Endothelial cell of umbilical vein (primary cell): Measurements from ENCODE around the gene ADRA2C. TPM values are rescaled to one million over a fixed set of nuclear protein-coding genes. Genes with fewer than 3 reads are reported as not detected.

Experiments
- BruUV-seq: library from RNA; stranded (reverse); fragments of 400-500 nt; replicated peaks from 2 replicates; lab custom pipeline; 2021; lab: Mats Ljungman, UMichigan
- CTCF ChIA-PET: fragments of 300-600, 350-600 bp; sonication (Branson Sonifier 250); formaldehyde crosslinking; loops from one replicate; lab custom pipeline; 2021; ENCODE audit warnings: antibody characterized with exemption, inconsistent platforms; lab: Charles Lee
- POLR2A ChIA-PET: fragments of 300-600, 350-600 bp; sonication (Branson Sonifier 250); formaldehyde crosslinking; loops from one replicate; lab custom pipeline; 2021; ENCODE audit warnings: antibody characterized with exemption, inconsistent platforms; lab: Charles Lee
- DNase-seq: peaks from one replicate; pipeline ENCODE4 v3.0.0-alpha.2; 2011; ENCODE audit warnings: low read depth, low spot score
- FAIRE-seq: peaks from 2 replicates; lab custom pipeline; 2011; peaks lifted over from hg19 to GRCh38; lab: Jason Lieb, UNC
- H2AFZ ChIP-seq: 2 replicates; pipeline ENCODE4 v1.6.0; 2012; ENCODE audit warnings: low read depth, low read length, control low read depth, inconsistent platforms
- H3K27ac ChIP-seq: 2 replicates; pipeline ENCODE4 v1.5.1; 2011; ENCODE audit warnings: low read depth, mild to moderate bottlenecking, control low read depth, low read length, moderate library complexity; ENCODE audit not compliant: insufficient read depth
- H3K27me3 ChIP-seq, 2 experiments: 2 replicates each; pipeline versions ENCODE4 v1.6.0 to v1.6.1; 2011; ENCODE audit warnings: low read length in 2 of 2, mixed read lengths in 1 of 2; ENCODE audit not compliant: control insufficient read depth in 2 of 2, insufficient read depth in 2 of 2
- H3K36me3 ChIP-seq, 2 experiments: 2 replicates in 1 of 2; 3 replicates in 1 of 2; pipeline ENCODE4 v1.5.1; 2011; ENCODE audit warnings: low read length in 2 of 2, mild to moderate bottlenecking in 1 of 2, moderate library complexity in 1 of 2; ENCODE audit not compliant: control insufficient read depth in 2 of 2, insufficient read depth in 2 of 2; ENCODE audit errors: extremely low read depth in 1 of 2
- H3K4me1 ChIP-seq: 3 replicates; pipeline ENCODE4 v1.5.1; 2011; ENCODE audit warnings: mild to moderate bottlenecking, low read length; ENCODE audit not compliant: control insufficient read depth, insufficient read depth; ENCODE audit errors: extremely low read depth
- H3K4me2 ChIP-seq: 2 replicates; pipeline ENCODE4 v1.6.1; 2011; ENCODE audit warnings: low read length, control low read depth, mixed read lengths; ENCODE audit not compliant: insufficient read depth
- H3K4me3 ChIP-seq, 3 experiments: fragments of 200-600 bp in 1 of 3; sonication (generic), shearing (Covaris generic) in 1 of 3; replicated peaks in 1 of 3; 2 replicates each; pipeline ENCODE4 v1.5.1; 2011 to 2016; ENCODE audit warnings: control low read depth in 3 of 3, low read length in 3 of 3, mild to moderate bottlenecking in 2 of 3, inconsistent platforms in 1 of 3, low read depth in 1 of 3, moderate library complexity in 1 of 3; ENCODE audit not compliant: insufficient read depth in 1 of 3
- H3K79me2 ChIP-seq: 2 replicates; pipeline ENCODE4 v1.6.0; 2012; ENCODE audit warnings: low read length, inconsistent platforms; ENCODE audit not compliant: control insufficient read depth, insufficient read depth
- H3K9ac ChIP-seq: replicated peaks from 2 replicates; pipeline ENCODE3; 2011; ENCODE audit warnings: low read length, control low read depth; ENCODE audit not compliant: insufficient read depth; ENCODE audit errors: extremely low read depth
- H3K9me1 ChIP-seq: replicated peaks from 3 replicates; pipeline ENCODE4 v1.6.0; 2011; ENCODE audit warnings: mild to moderate bottlenecking, low read length; ENCODE audit not compliant: control insufficient read depth, insufficient read depth; ENCODE audit errors: extremely low read depth
- H3K9me3 ChIP-seq: replicated peaks from 2 replicates; pipeline ENCODE4 v1.5.1; 2012; ENCODE audit warnings: low read length, inconsistent platforms; ENCODE audit not compliant: control insufficient read depth, insufficient read depth
- H4K20me1 ChIP-seq: replicated peaks from 2 replicates; pipeline ENCODE3; 2011; ENCODE audit warnings: mild to moderate bottlenecking, low read length; ENCODE audit not compliant: control insufficient read depth, insufficient read depth; ENCODE audit errors: extremely low read depth
- EZH2 ChIP-seq: IDR thresholded peaks from 2 replicates; pipeline ENCODE4 v1.6.1; 2012; ENCODE audit warnings: borderline replicate concordance, low read depth, mild to moderate bottlenecking, moderate library complexity, low read length, inconsistent platforms; ENCODE audit not compliant: severe bottlenecking
- FOS ChIP-seq: IDR thresholded peaks from 2 replicates; pipeline ENCODE4 v1.6.1; 2011; ENCODE audit warnings: mild to moderate bottlenecking, low read length, moderate library complexity, borderline replicate concordance; ENCODE audit not compliant: insufficient read depth
- GATA2 ChIP-seq: IDR thresholded peaks from 2 replicates; pipeline ENCODE4 v1.7.0; 2011; ENCODE audit warnings: low read depth, mild to moderate bottlenecking, moderate library complexity, mixed read lengths, low read length; ENCODE audit not compliant: insufficient read length, insufficient read depth
- JUN ChIP-seq: IDR thresholded peaks from 2 replicates; pipeline ENCODE4 v1.6.1; 2011; ENCODE audit warnings: borderline replicate concordance, low read depth; ENCODE audit not compliant: insufficient read length, insufficient read depth
- MYC ChIP-seq: IDR thresholded peaks from one replicate; pipeline ENCODE4 v1.6.1; 2011; ENCODE audit warnings: mild to moderate bottlenecking, low read depth, low read length
- POLR2A ChIP-seq: IDR thresholded peaks from 2 replicates; pipeline ENCODE4 v1.6.1; 2012; ENCODE audit warnings: low read depth, mild to moderate bottlenecking, control low read depth, low read length
- POLR2AphosphoS5 ChIP-seq: IDR thresholded peaks from 2 replicates; pipeline ENCODE4 v1.6.1; 2012; ENCODE audit warnings: low read depth, mild to moderate bottlenecking, control low read depth, low read length, moderate library complexity; ENCODE audit not compliant: insufficient read depth
- dilution Hi-C: fragments of 300-500 bp; cut with MboI; formaldehyde crosslinking; loops from one replicate; pipeline ENCODE4 v1.15.0; 2019; ENCODE audit warnings: low sequenced_read_pairs; ENCODE audit not compliant: extremely low pct_ligation_motif_present
- intact Hi-C: fragments of 100-400 bp; cut with micrococcal nuclease; formaldehyde crosslinking; loops from one replicate; pipeline ENCODE4 v1.10.0; 2022
- polyA plus RNA-seq, 4 experiments: library from polyadenylated mRNA; depleted of rRNA in 3 of 4; stranded (reverse) in 3 of 4; unstranded in 1 of 4; fragments of >200 nt; gene quantifications; 2 replicates each; pipeline versions ENCODE4 v1.2.1 to v1.2.3, GENCODE V29; 2011 to 2012; ENCODE audit warnings: missing spikeins in 1 of 4
- total RNA-seq: library from RNA; stranded (reverse); gene quantifications from 2 replicates; pipeline ENCODE4 v1.2.3, GENCODE V29; 2021
- TF ChIP-seq, protein P1 (sequence below): IDR thresholded peaks from 2 replicates; pipeline ENCODE4 v1.6.1; 2011; ENCODE audit not compliant: insufficient read depth, insufficient read length
- TF ChIP-seq, protein P2 (sequence below), 2 donors: IDR thresholded peaks; 1 replicate in 1 of 2; 2 replicates in 1 of 2; pipeline ENCODE4 v1.5.1; 2011; ENCODE audit warnings: low read length in 2 of 2, mild to moderate bottlenecking in 2 of 2, moderate library complexity in 2 of 2, control low read depth in 1 of 2, inconsistent platforms in 1 of 2, low read depth in 1 of 2; ENCODE audit not compliant: insufficient read depth in 1 of 2; ENCODE audit errors: extremely low read depth in 1 of 2

ADRA2C gene
- total and polyA plus RNA-seq, 2 donors (not counting 3 experiments of a cell fraction or from before 2014, with no cell fraction given), result 0.03 to 0.40 TPM

DNA sequence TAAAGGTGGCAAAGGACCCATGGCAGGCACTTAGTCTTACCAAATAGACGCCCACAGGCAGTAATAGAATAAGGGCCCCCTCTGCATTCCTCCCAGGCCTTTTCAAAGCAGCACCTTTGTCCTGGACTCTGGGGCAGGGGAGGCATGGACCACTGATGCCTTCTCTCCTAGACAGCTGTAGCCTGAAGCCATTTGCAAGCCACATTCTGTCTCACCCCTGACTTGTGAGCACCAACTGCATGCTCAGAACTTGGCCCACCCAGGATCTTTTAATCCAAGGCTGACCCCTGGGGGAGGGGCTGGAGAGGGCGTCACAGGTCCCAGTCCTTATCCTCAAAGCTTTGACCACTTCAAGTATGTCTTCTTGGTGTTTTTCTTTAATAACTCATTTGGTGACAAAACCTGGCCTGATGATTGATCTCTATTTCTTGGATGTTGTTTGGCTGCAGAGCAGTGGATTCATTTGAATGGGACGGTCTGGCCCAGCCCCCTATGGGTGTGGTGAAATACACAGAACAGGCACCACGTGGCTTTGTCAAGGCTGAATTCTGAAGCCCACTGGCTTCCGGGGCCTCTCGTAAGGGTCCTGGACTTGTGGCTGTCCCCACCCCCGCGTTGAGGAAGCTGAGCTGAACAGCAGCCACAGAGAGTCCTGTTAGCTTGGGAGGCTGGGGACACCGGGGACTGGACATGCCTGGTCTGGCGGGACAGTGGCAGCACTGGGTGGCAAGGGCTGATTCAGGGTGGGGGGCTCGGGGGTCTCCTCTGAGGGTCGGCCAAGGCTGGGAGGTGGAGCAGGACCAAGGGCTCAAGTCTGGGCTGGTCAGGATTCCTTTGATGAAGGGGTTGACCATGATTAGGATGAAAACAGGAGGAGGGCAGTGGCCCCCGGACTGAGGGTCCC is 36.6 kb downstream of the ADRA2C start:
- FAIRE-seq, result no peak

More for the DNA sequence above, 36.6 kb downstream of the ADRA2C start:
- H3K4me3 ChIP-seq, result no peak overlapping the region
- H3K27me3 ChIP-seq, result no peaks in the 10 kb centered on the region
- H3K9me3 ChIP-seq, result no peaks in the 10 kb centered on the region
- dilution Hi-C loops, result no loop called here
- no peak overlapping the region for H3K27ac ChIP-seq
- intact Hi-C loops, result no loop called here
- H4K20me1 ChIP-seq, result no peaks in the 10 kb centered on the region
- H3K4me2 ChIP-seq, result no peak overlapping the region
- ChIA-PET CTCF (no interaction called here), POLR2A (no interaction called here)
- no peaks in the 10 kb centered on the region for H3K79me2 ChIP-seq
- no TSS peak for BruUV-seq
- H3K9ac ChIP-seq, result no peak overlapping the region
- TF ChIP-seq GATA2 (no peak), MYC (no peak), POLR2AphosphoS5 (no peak), POLR2A (no peak), JUN (no peak), FOS (no peak), EZH2 (no peak)
- TF ChIP-seq, protein P1, sequence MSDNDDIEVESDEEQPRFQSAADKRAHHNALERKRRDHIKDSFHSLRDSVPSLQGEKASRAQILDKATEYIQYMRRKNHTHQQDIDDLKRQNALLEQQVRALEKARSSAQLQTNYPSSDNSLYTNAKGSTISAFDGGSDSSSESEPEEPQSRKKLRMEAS, result no peak
- TF ChIP-seq, protein P2, sequence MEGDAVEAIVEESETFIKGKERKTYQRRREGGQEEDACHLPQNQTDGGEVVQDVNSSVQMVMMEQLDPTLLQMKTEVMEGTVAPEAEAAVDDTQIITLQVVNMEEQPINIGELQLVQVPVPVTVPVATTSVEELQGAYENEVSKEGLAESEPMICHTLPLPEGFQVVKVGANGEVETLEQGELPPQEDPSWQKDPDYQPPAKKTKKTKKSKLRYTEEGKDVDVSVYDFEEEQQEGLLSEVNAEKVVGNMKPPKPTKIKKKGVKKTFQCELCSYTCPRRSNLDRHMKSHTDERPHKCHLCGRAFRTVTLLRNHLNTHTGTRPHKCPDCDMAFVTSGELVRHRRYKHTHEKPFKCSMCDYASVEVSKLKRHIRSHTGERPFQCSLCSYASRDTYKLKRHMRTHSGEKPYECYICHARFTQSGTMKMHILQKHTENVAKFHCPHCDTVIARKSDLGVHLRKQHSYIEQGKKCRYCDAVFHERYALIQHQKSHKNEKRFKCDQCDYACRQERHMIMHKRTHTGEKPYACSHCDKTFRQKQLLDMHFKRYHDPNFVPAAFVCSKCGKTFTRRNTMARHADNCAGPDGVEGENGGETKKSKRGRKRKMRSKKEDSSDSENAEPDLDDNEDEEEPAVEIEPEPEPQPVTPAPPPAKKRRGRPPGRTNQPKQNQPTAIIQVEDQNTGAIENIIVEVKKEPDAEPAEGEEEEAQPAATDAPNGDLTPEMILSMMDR (IDR thresholded peaks at IDR 0.05; ENCODE audit: extremely low read depth in 1 of 2, insufficient read depth in 1 of 2, low read depth in 1 of 2, low read length in 2 of 2), result no peak
- H2AFZ ChIP-seq, result no peak overlapping the region
- no peak for DNase-seq
- H3K9me1 ChIP-seq, result no peaks in the 10 kb centered on the region
- H3K4me1 ChIP-seq, result no peaks in the 10 kb centered on the region
- H3K36me3 ChIP-seq, result no peaks in the 10 kb centered on the region
